MCF 10A (cell line): ENCODE results near the gene MAGEA10. TPM values are rescaled to one million over a fixed set of nuclear protein-coding genes. Genes with fewer than 3 reads are reported as not detected.
A peak's percentile ranks its signal among the peaks of the same experiment; 100 is the strongest.
"Not testable (repeated sequence)": the region's sequence is repeated elsewhere in the genome, so short reads cannot be mapped to it uniquely, and the experiment has no call there.

Experiments used
- BruUV-seq: library from RNA; stranded (reverse); fragments of 400-500 nt; replicated peaks from 2 replicates; lab custom pipeline; 2021; lab: Mats Ljungman, UMichigan
- CTCF ChIA-PET: fragments of 300-600 bp; sonication (Branson Sonifier 250); formaldehyde crosslinking; extraction: SDS; loops from one replicate; lab custom pipeline; 2021; ENCODE audit warnings: antibody characterized with exemption, inconsistent platforms; lab: Yijun Ruan, JAX
- POLR2A ChIA-PET: fragments of 300-600, 350-650 bp; sonication (Branson Sonifier 250); formaldehyde crosslinking; extraction: SDS; loops from one replicate; lab custom pipeline; 2020; ENCODE audit warnings: antibody characterized with exemption, inconsistent platforms; lab: Yijun Ruan, JAX
- DNase-seq: peaks from one replicate; pipeline ENCODE4 v3.0.0-alpha.2; 2018; ENCODE audit not compliant: unreplicated experiment
- H3K27ac Mint-ChIP-seq: one replicate; pipeline ENCODE4 v1.8.0; 2022; ENCODE audit warnings: mild to moderate bottlenecking, low read depth, mixed read lengths; ENCODE audit not compliant: unreplicated experiment
- H3K27me3 Mint-ChIP-seq: one replicate; pipeline ENCODE4 v1.8.0; 2022; ENCODE audit warnings: mixed read lengths; ENCODE audit not compliant: insufficient read depth, unreplicated experiment
- H3K36me3 Mint-ChIP-seq: one replicate; pipeline ENCODE4 v1.8.0; 2022; ENCODE audit warnings: mild to moderate bottlenecking, moderate library complexity, mixed read lengths; ENCODE audit not compliant: insufficient read depth, unreplicated experiment
- H3K4me1 Mint-ChIP-seq: one replicate; pipeline ENCODE4 v1.8.0; 2022; ENCODE audit warnings: mixed read lengths; ENCODE audit not compliant: insufficient read depth, unreplicated experiment
- H3K4me3 Mint-ChIP-seq: one replicate; pipeline ENCODE4 v1.8.0; 2022; ENCODE audit warnings: mild to moderate bottlenecking, moderate library complexity, mixed read lengths; ENCODE audit not compliant: unreplicated experiment
- H3K9me3 Mint-ChIP-seq: one replicate; pipeline ENCODE4 v1.8.0; 2022; ENCODE audit warnings: mixed read lengths; ENCODE audit not compliant: unreplicated experiment
- CTCF ChIP-seq: fragments of 200-600 bp; IDR thresholded peaks from one replicate; pipeline ENCODE4 v1.8.0; 2022; ENCODE audit warnings: antibody characterized with exemption, mild to moderate bottlenecking; ENCODE audit not compliant: unreplicated experiment
- intact Hi-C: fragments of 100-400 bp; cut with micrococcal nuclease; formaldehyde crosslinking; loops from 2 replicates; pipeline ENCODE4 v1.14.1; 2022
- total RNA-seq: library from RNA; stranded (reverse); gene quantifications from 2 replicates; pipeline ENCODE4 v1.2.3, GENCODE V29; 2022

The MAGEA10 gene
- total RNA-seq, 1 experiment from 2014 or later = not detected

- H3K27me3 Mint-ChIP-seq = no peaks in the 10 kb centered on the region
- no peaks in the 10 kb centered on the region for H3K4me1 Mint-ChIP-seq
- no peak for DNase-seq
- TF ChIP-seq CTCF = no peak
- BruUV-seq = no TSS peak
- ChIA-PET CTCF (no interaction called here), POLR2A (no interaction called here)
- H3K36me3 Mint-ChIP-seq = no peaks in the 10 kb centered on the region
- peaks cover 8% of the 10 kb centered on the region for H3K9me3 Mint-ChIP-seq
- no peak overlapping the region for H3K4me3 Mint-ChIP-seq
- no peak overlapping the region for H3K27ac Mint-ChIP-seq
- intact Hi-C loops = no loop called here
Measured at GRCh38 chrX:152137771-152138387, 498 bp downstream of the MAGEA10 start.

- POLR2A ChIA-PET = no interaction called here
- no peaks in the 10 kb centered on the region for H3K9me3 Mint-ChIP-seq
Measured at GRCh38 chrX:152136312-152136711, 2.1 kb downstream of the MAGEA10 start.

GRCh38 chrX:152131525-152131924, 6.9 kb downstream of the MAGEA10 start:
- DNase-seq = no peak
- Mint-ChIP-seq H3K27ac (no peak overlapping the region), H3K9me3 (no peaks in the 10 kb centered on the region), H3K36me3 (no peaks in the 10 kb centered on the region), H3K4me3 (no peak overlapping the region), H3K4me1 (no peaks in the 10 kb centered on the region), H3K27me3 (no peaks in the 10 kb centered on the region)
- ChIA-PET CTCF (no interaction called here), POLR2A (no interaction called here)
- intact Hi-C loops = no loop called here
- TF ChIP-seq CTCF = no peak
- no TSS peak for BruUV-seq

More at GRCh38 chrX:152136312-152136711, 2.1 kb downstream of the MAGEA10 start:
- Mint-ChIP-seq H3K27ac (no peak overlapping the region), H3K27me3 (no peaks in the 10 kb centered on the region), H3K36me3 (no peaks in the 10 kb centered on the region), H3K4me3 (no peak overlapping the region), H3K4me1 (no peaks in the 10 kb centered on the region)
- no peak for DNase-seq
- CTCF ChIA-PET = no interaction called here
- TF ChIP-seq CTCF = no peak
- intact Hi-C loops = no loop called here
- no TSS peak for BruUV-seq

GRCh38 chrX:152129069-152129844, 9.1 kb downstream of the MAGEA10 start:
- H3K27me3 Mint-ChIP-seq, POLR2A ChIA-PET, H3K9me3 Mint-ChIP-seq, BruUV-seq, H3K27ac Mint-ChIP-seq, H3K4me3 Mint-ChIP-seq, H3K36me3 Mint-ChIP-seq, H3K4me1 Mint-ChIP-seq, intact Hi-C loops, CTCF ChIA-PET: not testable (repeated sequence)
- DNase-seq = peak; percentile 17
